GM12801 (cell line): ENCODE data around the gene C17orf113.

Source experiments
- CTCF ChIP-seq: IDR thresholded peaks from one replicate; pipeline ENCODE4 v1.5.1; 2011; ENCODE audit warnings: control low read depth; ENCODE audit not compliant: insufficient read length; ENCODE audit errors: extremely low read depth

Gene C17orf113

GRCh38 chr17:42001729-42002128 is 48.7 kb downstream of the C17orf113 start:
- no peak for TF ChIP-seq CTCF

- TF ChIP-seq CTCF: no peak
These were observed 49.8 kb downstream of the C17orf113 start for GRCh38 chr17:42000413-42001133.

GRCh38 chr17:41998497-41998896 is 51.9 kb downstream of the C17orf113 start:
- no peak for TF ChIP-seq CTCF

GRCh38 chr17:41996855-41997164 is 53.6 kb downstream of the C17orf113 start:
- TF ChIP-seq CTCF: no peak

- no peak for TF ChIP-seq CTCF
These were observed 57.8 kb downstream of the C17orf113 start for GRCh38 chr17:41992576-41992975.

GRCh38 chr17:41989702-41990419 is 60.5 kb downstream of the C17orf113 start:
- no peak for TF ChIP-seq CTCF

- TF ChIP-seq CTCF: no peak
These were observed 62.0 kb downstream of the C17orf113 start for GRCh38 chr17:41988418-41988817.
